Prostate gland (tissue), 2 donors: ENCODE results near the gene TREX2.

Source experiments
- POLR2AphosphoS5 ChIP-seq: sonication (generic); formaldehyde crosslinking; IDR thresholded peaks from one replicate; pipeline ENCODE4 v1.6.1; 2017; ENCODE audit warnings: antibody characterized with exemption
- TF ChIP-seq, protein P1 (sequence below), 4 experiments: fragments of 200-600 bp in 2 of 4; fragments of 450-650 bp in 2 of 4; sonication (generic) in 2 of 4; IDR thresholded peaks; 1 replicate in 3 of 4; 2 replicates in 1 of 4; pipeline ENCODE4 v1.5.1; 2016 to 2019; ENCODE audit warnings: antibody characterized with exemption in 4 of 4, mild to moderate bottlenecking in 2 of 4, moderate library complexity in 2 of 4

DNA sequence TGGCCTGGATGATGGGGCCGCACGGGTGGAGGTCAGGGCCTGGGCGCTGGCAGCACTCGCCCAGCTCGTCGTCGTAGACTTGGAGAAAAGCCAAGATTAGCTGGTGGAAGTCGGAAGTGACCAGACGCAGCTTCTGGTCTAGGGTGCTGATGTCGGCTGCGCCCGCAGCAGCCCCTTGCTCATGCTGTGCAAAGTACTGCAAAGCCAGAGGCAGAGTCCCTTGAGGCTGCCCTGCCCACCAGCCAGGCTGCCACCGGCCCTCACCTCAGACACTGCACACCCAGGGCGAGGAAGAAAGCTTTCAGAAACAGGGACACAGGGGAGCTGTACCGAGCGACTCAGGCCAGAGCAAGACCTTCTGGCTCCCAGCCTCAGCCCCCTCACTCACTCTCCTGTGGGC is 9.7 kb upstream of the TREX2 start:
- no peak for TF ChIP-seq POLR2AphosphoS5
- TF ChIP-seq, protein P1, sequence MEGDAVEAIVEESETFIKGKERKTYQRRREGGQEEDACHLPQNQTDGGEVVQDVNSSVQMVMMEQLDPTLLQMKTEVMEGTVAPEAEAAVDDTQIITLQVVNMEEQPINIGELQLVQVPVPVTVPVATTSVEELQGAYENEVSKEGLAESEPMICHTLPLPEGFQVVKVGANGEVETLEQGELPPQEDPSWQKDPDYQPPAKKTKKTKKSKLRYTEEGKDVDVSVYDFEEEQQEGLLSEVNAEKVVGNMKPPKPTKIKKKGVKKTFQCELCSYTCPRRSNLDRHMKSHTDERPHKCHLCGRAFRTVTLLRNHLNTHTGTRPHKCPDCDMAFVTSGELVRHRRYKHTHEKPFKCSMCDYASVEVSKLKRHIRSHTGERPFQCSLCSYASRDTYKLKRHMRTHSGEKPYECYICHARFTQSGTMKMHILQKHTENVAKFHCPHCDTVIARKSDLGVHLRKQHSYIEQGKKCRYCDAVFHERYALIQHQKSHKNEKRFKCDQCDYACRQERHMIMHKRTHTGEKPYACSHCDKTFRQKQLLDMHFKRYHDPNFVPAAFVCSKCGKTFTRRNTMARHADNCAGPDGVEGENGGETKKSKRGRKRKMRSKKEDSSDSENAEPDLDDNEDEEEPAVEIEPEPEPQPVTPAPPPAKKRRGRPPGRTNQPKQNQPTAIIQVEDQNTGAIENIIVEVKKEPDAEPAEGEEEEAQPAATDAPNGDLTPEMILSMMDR (IDR thresholded peaks at IDR 0.05) = no peak
